ENCODE results near the gene SHPK. TPM values are rescaled to one million over a fixed set of nuclear protein-coding genes. Genes with fewer than 3 reads are reported as not detected.

The SHPK gene
- 20.5 and 24.3 TPM in 2 replicates for total RNA-seq

DNA sequence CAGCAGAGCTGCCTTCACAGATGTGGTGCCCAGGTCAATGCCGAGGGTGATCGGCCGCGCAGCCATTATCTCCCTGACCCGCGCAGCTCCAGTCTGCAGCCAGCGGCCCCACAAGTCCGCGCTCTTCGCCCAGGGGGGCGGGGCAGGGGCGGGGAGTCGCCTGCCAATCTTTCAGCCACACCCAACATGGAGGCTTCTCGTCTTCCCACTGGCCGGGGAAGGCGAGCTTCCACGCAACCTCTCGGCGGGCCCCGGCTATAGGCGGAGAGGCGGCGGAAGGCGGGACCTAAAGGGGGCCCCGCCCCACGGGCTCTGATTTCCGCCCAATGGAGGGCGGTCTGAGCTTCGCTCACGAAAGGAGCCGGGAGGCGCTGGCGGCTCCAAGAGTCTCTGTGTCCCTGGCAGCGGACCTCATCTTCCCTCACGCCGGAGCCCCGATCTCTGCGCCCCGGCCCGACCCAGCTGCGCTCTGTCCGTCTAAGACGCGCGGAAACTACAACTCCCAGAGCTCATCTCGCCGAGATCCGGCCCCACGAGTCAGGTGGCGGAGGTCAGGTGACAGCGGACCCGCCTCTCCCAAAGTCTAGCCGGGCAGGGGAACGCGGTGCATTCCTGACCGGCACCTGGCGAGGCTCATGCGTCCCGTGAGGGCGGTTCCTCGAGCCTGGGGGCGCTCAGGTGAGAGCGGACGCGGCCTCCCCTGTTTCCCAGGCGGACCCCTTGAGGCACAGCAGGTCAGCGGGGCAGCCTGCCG is at the start of gene SHPK, which contains the start of gene CTNS:
SHPK (minus strand) TSS at position 97 of the 754 bp plus-strand sequence; CDS start at position 66, 31 bp downstream.
CTNS (plus strand) TSS at position 607 of the 754 bp plus-strand sequence. CDS start 3,447 bp downstream, outside the sequence.

GRCh38 chr17:3668279-3669084 is 32.4 kb upstream of the SHPK start, which contains the start of the genes EMC6 and TAX1BP3:
EMC6 (plus strand) TSS chr17:3668812; CDS start chr17:3669147, 335 bp downstream.
TAX1BP3 (minus strand) TSS chr17:3668578; CDS start chr17:3668526, 52 bp downstream.

Other genes with a start within 250 kb of the SHPK start
- not detected in 2 replicates for gene OR3A2, start 249.9 kb downstream of the SHPK start, total RNA-seq
- gene OR1E1, start 237.8 kb downstream of the SHPK start, total RNA-seq, result not detected in 2 replicates
- gene OR3A3, start 224.9 kb downstream of the SHPK start, total RNA-seq, result not detected in 2 replicates
- gene OR1E2, start 202.4 kb downstream of the SHPK start, total RNA-seq, result not detected in 2 replicates
- gene SPATA22, start 164.4 kb downstream of the SHPK start, total RNA-seq, result not detected in 2 replicates
- 0.13 TPM in 1 of 2 replicates, not detected in the other for gene ASPA, start 160.3 kb downstream of the SHPK start, total RNA-seq
- gene TRPV3, start 78.4 kb downstream of the SHPK start, total RNA-seq, result not detected in 2 replicates
- gene TRPV1, start 26.8 kb downstream of the SHPK start, total RNA-seq, result 0.27 and 0.59 TPM in 2 replicates
- gene CTNS, start 510 bp upstream of the SHPK start, total RNA-seq, result 36.9 and 54.7 TPM in 2 replicates
- gene TAX1BP3, start 32.3 kb upstream of the SHPK start, total RNA-seq, result 452 and 507 TPM in 2 replicates
- 16.7 and 30.0 TPM in 2 replicates for gene EMC6, start 32.6 kb upstream of the SHPK start, total RNA-seq
- 3.9 and 6.0 TPM in 2 replicates for gene P2RX5, start 59.9 kb upstream of the SHPK start, total RNA-seq
- 9.4 and 10.9 TPM in 2 replicates for gene HASPIN, start 87.7 kb upstream of the SHPK start, total RNA-seq
- 34.0 and 35.7 TPM in 2 replicates for gene ITGAE, start 164.9 kb upstream of the SHPK start, total RNA-seq
- gene NCBP3, start 210.0 kb upstream of the SHPK start, total RNA-seq, result 14.2 and 14.5 TPM in 2 replicates